SIG-M5 (cell line): ENCODE results near the gene NEK7.
"Not testable (repeated sequence)": the region's sequence is repeated elsewhere in the genome, so short reads cannot be mapped to it uniquely, and the experiment has no call there.

Source experiments
- DNase-seq: peaks from one replicate; lab custom pipeline; 2025; lab: John Stamatoyannopoulos, UW

NEK7 gene

GRCh38 chr1:198205016-198205684 lies 48.4 kb downstream of the NEK7 start:
- DNase-seq: no peak

- DNase-seq: no peak
Measured at GRCh38 chr1:198206292-198206691, 49.5 kb downstream of the NEK7 start.

- no peak for DNase-seq
Measured at GRCh38 chr1:198211696-198212095, 54.9 kb downstream of the NEK7 start.

- DNase-seq: no peak
Measured at GRCh38 chr1:198212126-198212525, 55.3 kb downstream of the NEK7 start.

- DNase-seq: no peak
Measured at GRCh38 chr1:198212675-198213074, 55.9 kb downstream of the NEK7 start.

- DNase-seq: no peak
Measured at GRCh38 chr1:198214924-198215323, 58.1 kb downstream of the NEK7 start.

- DNase-seq: no peak
Measured at GRCh38 chr1:198220428-198220827, 63.6 kb downstream of the NEK7 start.

- not testable (repeated sequence) for DNase-seq
Measured at GRCh38 chr1:198227010-198227409, 70.2 kb downstream of the NEK7 start.

- not testable (repeated sequence) for DNase-seq
Measured at GRCh38 chr1:198227454-198227853, 70.7 kb downstream of the NEK7 start.

- DNase-seq: no peak
Measured at GRCh38 chr1:198228925-198229324, 72.1 kb downstream of the NEK7 start.

GRCh38 chr1:198231779-198232178 lies 75.0 kb downstream of the NEK7 start:
- no peak for DNase-seq

GRCh38 chr1:198232378-198232777 lies 75.6 kb downstream of the NEK7 start:
- DNase-seq: no peak

GRCh38 chr1:198232940-198233675 lies 76.3 kb downstream of the NEK7 start:
- no peak for DNase-seq

GRCh38 chr1:198234520-198235251 lies 77.9 kb downstream of the NEK7 start:
- no peak for DNase-seq

- peak; percentile 60 for DNase-seq
Measured at GRCh38 chr1:198238121-198238520, 81.3 kb downstream of the NEK7 start.

- DNase-seq: no peak
Measured at GRCh38 chr1:198241553-198241952, 84.8 kb downstream of the NEK7 start.

- DNase-seq: no peak
Measured at GRCh38 chr1:198244772-198245171, 88.0 kb downstream of the NEK7 start.

- DNase-seq: no peak
Measured at GRCh38 chr1:198245379-198245778, 88.6 kb downstream of the NEK7 start.

GRCh38 chr1:198246337-198246736 lies 89.5 kb downstream of the NEK7 start:
- DNase-seq: no peak

- DNase-seq: no peak
Measured at GRCh38 chr1:198253259-198253658, 96.5 kb downstream of the NEK7 start.

- DNase-seq: peak; percentile 11
Measured at GRCh38 chr1:198253668-198254067, 96.9 kb downstream of the NEK7 start.

GRCh38 chr1:198254521-198254920 lies 97.7 kb downstream of the NEK7 start:
- DNase-seq: no peak

GRCh38 chr1:198254948-198255347 lies 98.2 kb downstream of the NEK7 start:
- no peak for DNase-seq
